MM.1S (cell line): ENCODE data around the gene SDC3.

ENCODE experiments used
- DNase-seq: peaks from one replicate; pipeline ENCODE4 v3.0.0-alpha.2; 2015
- H2AFZ ChIP-seq: fragments of 300-600 bp; sonication (generic); 2 replicates; pipeline ENCODE4 v1.6.0; 2016; ENCODE audit warnings: antibody characterized with exemption, low read length
- H3F3A ChIP-seq: fragments of 300-600 bp; sonication (generic); 2 replicates; pipeline ENCODE4 v1.6.1; 2016; ENCODE audit warnings: mild to moderate bottlenecking, antibody characterized with exemption, low read length, moderate library complexity, mixed read lengths; ENCODE audit not compliant: insufficient read depth
- H3K27ac ChIP-seq: fragments of 300-600 bp; sonication (generic); 2 replicates; pipeline ENCODE4 v1.5.1; 2016; ENCODE audit warnings: mild to moderate bottlenecking, low read length
- H3K27me3 ChIP-seq: fragments of 300-600 bp; sonication (generic); replicated peaks from 2 replicates; pipeline ENCODE4 v1.6.0; 2016; ENCODE audit warnings: low read length; ENCODE audit not compliant: insufficient read depth
- H3K36me3 ChIP-seq: fragments of 300-600 bp; sonication (generic); replicated peaks from 2 replicates; pipeline ENCODE4 v1.6.1; 2016; ENCODE audit warnings: mild to moderate bottlenecking, low read length, mixed read lengths; ENCODE audit not compliant: insufficient read depth
- H3K4me1 ChIP-seq: fragments of 300-600 bp; sonication (generic); 2 replicates; pipeline ENCODE4 v1.6.1; 2016; ENCODE audit warnings: low read length, mixed read lengths
- H3K4me2 ChIP-seq: fragments of 300-600 bp; sonication (generic); 2 replicates; pipeline ENCODE4 v1.6.0; 2016; ENCODE audit warnings: low read depth, low read length
- H3K4me3 ChIP-seq: fragments of 300-600 bp; sonication (generic); 2 replicates; pipeline ENCODE4 v1.5.1; 2016; ENCODE audit warnings: low read length, mixed read lengths
- H3K79me2 ChIP-seq: fragments of 300-600 bp; sonication (generic); 2 replicates; pipeline ENCODE4 v1.6.1; 2016; ENCODE audit warnings: mixed run types, low read length, mixed read lengths
- H3K9ac ChIP-seq: fragments of 300-600 bp; sonication (generic); 2 replicates; pipeline ENCODE4 v1.6.1; 2016; ENCODE audit warnings: low read length, mixed read lengths
- H3K9me2 ChIP-seq: fragments of 300-600 bp; sonication (generic); replicated peaks from 2 replicates; pipeline ENCODE4 v1.6.1; 2016; ENCODE audit warnings: mild to moderate bottlenecking, low read length, mixed read lengths; ENCODE audit not compliant: insufficient read depth
- H3K9me3 ChIP-seq: fragments of 300-600 bp; sonication (generic); replicated peaks from 2 replicates; pipeline ENCODE4 v1.6.1; 2016; ENCODE audit warnings: mild to moderate bottlenecking, low read length, mixed read lengths; ENCODE audit not compliant: insufficient read depth
- H4K20me1 ChIP-seq: fragments of 300-600 bp; sonication (generic); 2 replicates; pipeline ENCODE4 v1.6.1; 2016; ENCODE audit warnings: mild to moderate bottlenecking, low read length, moderate library complexity, mixed read lengths; ENCODE audit not compliant: insufficient read depth
- EZH2 ChIP-seq: fragments of 300-600 bp; sonication (generic); optimal IDR thresholded peaks from 2 replicates; pipeline ENCODE3; 2017; ENCODE audit warnings: low read depth, mild to moderate bottlenecking, antibody characterized with exemption, low read length, mixed read lengths
- EZH2phosphoT487 ChIP-seq: fragments of 300-600 bp; sonication (generic); IDR thresholded peaks from 2 replicates; pipeline ENCODE4 v1.6.1; 2018; ENCODE audit warnings: antibody characterized with exemption, low read length
- TF ChIP-seq, protein P1 (sequence below): fragments of 300-600 bp; sonication (generic); IDR thresholded peaks from 2 replicates; pipeline ENCODE4 v1.5.1; 2016; ENCODE audit warnings: antibody characterized with exemption, low read length, mixed read lengths

The SDC3 gene

DNA sequence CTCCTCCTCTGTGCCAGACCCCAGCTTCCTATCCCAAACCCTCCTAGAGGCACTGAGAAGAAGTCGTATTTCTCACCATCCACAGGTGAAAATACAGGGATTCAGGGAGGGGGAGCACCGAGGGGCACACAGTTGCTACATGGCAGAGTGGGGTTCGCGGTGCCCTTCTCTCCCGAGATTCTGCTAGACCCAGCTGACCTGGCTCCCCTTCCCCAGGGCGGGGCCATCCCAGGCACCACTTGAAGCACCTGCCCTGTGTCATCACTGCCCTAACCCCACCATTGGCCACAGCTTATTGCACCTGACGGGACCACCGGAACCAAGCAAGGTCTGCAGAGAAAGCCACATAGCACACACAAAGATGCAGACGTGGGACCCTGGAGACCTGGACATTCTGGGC, 30.5 kb downstream of the SDC3 start:
- DNase-seq = no peak
- TF ChIP-seq, protein P1, sequence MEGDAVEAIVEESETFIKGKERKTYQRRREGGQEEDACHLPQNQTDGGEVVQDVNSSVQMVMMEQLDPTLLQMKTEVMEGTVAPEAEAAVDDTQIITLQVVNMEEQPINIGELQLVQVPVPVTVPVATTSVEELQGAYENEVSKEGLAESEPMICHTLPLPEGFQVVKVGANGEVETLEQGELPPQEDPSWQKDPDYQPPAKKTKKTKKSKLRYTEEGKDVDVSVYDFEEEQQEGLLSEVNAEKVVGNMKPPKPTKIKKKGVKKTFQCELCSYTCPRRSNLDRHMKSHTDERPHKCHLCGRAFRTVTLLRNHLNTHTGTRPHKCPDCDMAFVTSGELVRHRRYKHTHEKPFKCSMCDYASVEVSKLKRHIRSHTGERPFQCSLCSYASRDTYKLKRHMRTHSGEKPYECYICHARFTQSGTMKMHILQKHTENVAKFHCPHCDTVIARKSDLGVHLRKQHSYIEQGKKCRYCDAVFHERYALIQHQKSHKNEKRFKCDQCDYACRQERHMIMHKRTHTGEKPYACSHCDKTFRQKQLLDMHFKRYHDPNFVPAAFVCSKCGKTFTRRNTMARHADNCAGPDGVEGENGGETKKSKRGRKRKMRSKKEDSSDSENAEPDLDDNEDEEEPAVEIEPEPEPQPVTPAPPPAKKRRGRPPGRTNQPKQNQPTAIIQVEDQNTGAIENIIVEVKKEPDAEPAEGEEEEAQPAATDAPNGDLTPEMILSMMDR = no peak
- TF ChIP-seq EZH2 = no peak
- Histone ChIP-seq H3K4me3 (no peak overlapping the region), H2AFZ (no peak overlapping the region), H3K36me3 (no peaks in the 10 kb centered on the region), H3K27me3 (peaks cover 78% of the 10 kb centered on the region), H3K9me2 (no peaks in the 10 kb centered on the region), H3K4me1 (no peaks in the 10 kb centered on the region), H3K27ac (no peak overlapping the region), H3K9me3 (no peaks in the 10 kb centered on the region), H3K79me2 (no peaks in the 10 kb centered on the region), H3K4me2 (no peak overlapping the region), H4K20me1 (no peaks in the 10 kb centered on the region), H3K9ac (no peak overlapping the region), H3F3A (no peaks in the 10 kb centered on the region)

DNA sequence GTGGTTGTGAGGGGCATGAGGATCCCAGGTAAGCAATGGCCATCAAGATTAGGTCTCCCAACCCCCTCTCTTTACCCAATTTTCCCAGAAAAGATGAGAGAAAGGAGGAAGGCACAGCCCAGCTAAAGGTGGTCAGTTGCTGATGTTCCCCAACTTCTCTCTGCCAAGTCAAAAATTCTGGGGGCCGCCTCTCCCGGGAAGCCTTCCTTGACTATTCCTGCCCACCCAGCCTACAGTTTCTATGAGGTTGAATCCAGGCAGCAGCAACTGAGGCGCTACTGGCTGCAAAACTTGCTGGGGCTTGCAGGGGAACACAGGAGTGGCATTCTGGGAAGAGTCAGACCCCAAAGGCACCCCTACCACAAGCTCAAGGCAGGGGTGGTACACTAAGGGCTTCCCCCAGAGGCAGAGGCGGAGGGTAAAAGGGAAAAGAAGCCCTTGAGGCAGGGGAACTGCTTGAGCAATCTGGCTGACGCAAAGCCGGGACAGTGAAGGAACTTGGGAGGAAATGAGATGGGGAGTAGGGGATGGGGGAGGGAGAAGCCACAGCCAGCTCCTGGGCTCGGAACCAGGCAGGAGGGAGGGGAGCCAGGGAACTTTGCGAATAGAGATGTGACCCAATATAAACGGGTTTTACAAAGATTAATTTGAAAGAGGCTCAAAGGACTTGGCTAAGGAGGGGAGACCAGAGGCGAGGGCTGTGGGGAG, 31.2 kb downstream of the SDC3 start:
- Histone ChIP-seq H3K9me2 (no peaks in the 10 kb centered on the region), H3K9me3 (no peaks in the 10 kb centered on the region), H3K4me2 (no peak overlapping the region), H3K36me3 (no peaks in the 10 kb centered on the region), H3F3A (no peaks in the 10 kb centered on the region), H3K9ac (no peak overlapping the region), H3K27me3 (peaks cover 71% of the 10 kb centered on the region), H3K27ac (no peak overlapping the region), H3K4me1 (no peaks in the 10 kb centered on the region), H4K20me1 (no peaks in the 10 kb centered on the region), H3K79me2 (no peaks in the 10 kb centered on the region), H3K4me3 (no peak overlapping the region), H2AFZ (no peak overlapping the region)
- no peak for TF ChIP-seq EZH2
- no peak for DNase-seq

DNA sequence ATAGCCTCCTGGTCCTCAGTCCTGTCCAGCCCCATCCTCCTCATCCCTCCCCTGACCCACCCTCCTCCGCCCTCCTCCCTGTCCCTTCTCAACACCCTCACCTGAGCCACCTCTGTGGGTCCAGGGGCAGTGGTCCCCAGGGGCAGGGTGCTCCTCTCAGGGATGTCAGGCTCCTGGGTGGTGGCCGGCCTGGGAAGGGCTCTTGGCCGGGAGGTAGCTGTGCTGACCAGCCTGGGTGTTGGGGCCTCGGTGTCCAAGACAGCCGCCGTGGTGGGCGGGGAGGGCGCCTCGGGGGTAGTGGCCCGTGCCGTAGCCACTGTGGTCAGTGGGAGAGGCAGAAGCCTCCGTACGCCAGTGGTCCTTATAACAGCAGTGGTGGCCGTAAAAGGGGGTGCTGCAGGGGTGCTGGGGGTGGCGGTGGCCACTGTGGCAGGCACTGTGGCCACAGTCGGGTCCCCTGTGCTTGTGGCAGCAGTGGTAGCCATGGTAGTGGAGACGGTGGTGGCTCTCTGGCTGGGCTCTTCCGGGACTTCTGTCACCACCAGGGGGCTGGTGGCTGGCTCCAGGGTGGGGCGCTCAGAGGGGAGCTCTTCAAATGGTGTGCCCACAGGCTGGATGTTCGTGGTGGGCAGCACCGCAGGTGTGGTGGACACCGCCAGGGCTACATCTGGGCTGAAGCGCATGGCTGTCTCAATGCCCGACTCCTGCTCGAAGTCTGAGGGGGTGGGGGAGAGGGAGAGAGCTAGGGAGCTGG, 31.9 kb downstream of the SDC3 start:
- Histone ChIP-seq H3K9me2 (no peaks in the 10 kb centered on the region), H3F3A (no peaks in the 10 kb centered on the region), H3K9ac (no peak overlapping the region), H3K4me1 (no peaks in the 10 kb centered on the region), H3K4me2 (no peak overlapping the region), H3K27ac (no peak overlapping the region), H3K36me3 (no peaks in the 10 kb centered on the region), H3K4me3 (no peak overlapping the region), H3K79me2 (no peaks in the 10 kb centered on the region), H3K9me3 (no peaks in the 10 kb centered on the region), H3K27me3 (peaks cover 64% of the 10 kb centered on the region), H4K20me1 (no peaks in the 10 kb centered on the region), H2AFZ (no peak overlapping the region)
- no peak for TF ChIP-seq EZH2
- no peak for TF ChIP-seq EZH2phosphoT487
- TF ChIP-seq, protein P1 = peak; percentile 9; the same call in 1 of the 2 replicates
- DNase-seq = no peak

DNA sequence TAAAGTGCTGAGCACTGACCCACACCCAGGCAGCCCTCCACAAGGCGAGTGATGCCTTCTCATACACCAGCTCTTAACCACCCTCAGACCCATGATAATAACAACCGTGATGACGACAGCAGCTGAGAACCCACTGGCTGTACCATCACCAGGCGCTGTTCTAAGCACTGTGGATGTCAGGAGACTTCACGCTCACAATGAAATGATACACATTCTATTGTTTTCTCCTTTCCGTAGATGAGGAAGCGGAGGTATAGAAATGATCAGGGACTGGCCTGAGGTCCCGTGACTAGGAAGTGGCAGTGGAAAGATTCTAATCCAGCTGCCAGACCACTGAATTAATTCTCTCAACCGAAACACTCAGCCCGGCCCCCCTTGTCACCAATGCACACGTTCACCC, 32.6 kb downstream of the SDC3 start:
- Histone ChIP-seq H3K4me1 (no peaks in the 10 kb centered on the region), H3K9me3 (no peaks in the 10 kb centered on the region), H3F3A (no peaks in the 10 kb centered on the region), H4K20me1 (no peaks in the 10 kb centered on the region), H3K4me3 (no peak overlapping the region), H3K9ac (no peak overlapping the region), H3K9me2 (no peaks in the 10 kb centered on the region), H3K79me2 (no peaks in the 10 kb centered on the region), H3K4me2 (no peak overlapping the region), H3K27ac (no peak overlapping the region), H2AFZ (no peak overlapping the region), H3K27me3 (peaks cover 57% of the 10 kb centered on the region), H3K36me3 (no peaks in the 10 kb centered on the region)
- TF ChIP-seq, protein P1 = no peak
- no peak for TF ChIP-seq EZH2
- TF ChIP-seq EZH2phosphoT487 = no peak
- DNase-seq = no peak
